ENCODE results near the gene FKBP4.

GRCh38 chr12:2754208-2754607, 40.6 kb upstream of the FKBP4 start:
- TF ChIP-seq CTCF (conservative IDR thresholded peaks at IDR 0.05; ENCODE audit: low read depth in 2 of 2) (no peak), EZH2 (IDR thresholded peaks at IDR 0.05; ENCODE audit: low read depth, unreplicated experiment) (no peak), ETS1 (IDR thresholded peaks at IDR 0.05) (no peak), POLR2AphosphoS5 (IDR thresholded peaks at IDR 0.05; ENCODE audit: low read depth) (no peak), CREB1 (CRISPR knock-in tag; IDR thresholded peaks at IDR 0.05; ENCODE audit: low read depth) (no peak), REST (IDR thresholded peaks at IDR 0.05; ENCODE audit: unreplicated experiment) (no peak), EZH2phosphoT487 (IDR thresholded peaks at IDR 0.05; ENCODE audit: unreplicated experiment) (no peak), JUNB (IDR thresholded peaks at IDR 0.05; ENCODE audit: unreplicated experiment) (no peak)

All from GM23338 (cell line).